Rectal smooth muscle tissue (tissue), 1 donor: ENCODE measurements around the gene PAPPA.

ENCODE experiments used
- H3K27ac ChIP-seq: one replicate; pipeline ENCODE4 v1.7.0; 2013; ENCODE audit warnings: low read depth, low read length, inconsistent platforms
- H3K27me3 ChIP-seq: one replicate; pipeline ENCODE4 v1.7.0; 2013; ENCODE audit warnings: low read length; ENCODE audit not compliant: control insufficient read depth, insufficient read depth
- H3K36me3 ChIP-seq: one replicate; pipeline ENCODE4 v1.7.0; 2013; ENCODE audit warnings: low read length; ENCODE audit not compliant: control insufficient read depth, insufficient read depth
- H3K4me1 ChIP-seq: one replicate; pipeline ENCODE4 v1.7.0; 2013; ENCODE audit warnings: low read length; ENCODE audit not compliant: control insufficient read depth, insufficient read depth
- H3K4me3 ChIP-seq: one replicate; pipeline ENCODE4 v1.7.0; 2013; ENCODE audit warnings: low read length
- H3K9ac ChIP-seq: one replicate; pipeline ENCODE4 v1.7.0; 2013; ENCODE audit warnings: low read length

Gene PAPPA

DNA sequence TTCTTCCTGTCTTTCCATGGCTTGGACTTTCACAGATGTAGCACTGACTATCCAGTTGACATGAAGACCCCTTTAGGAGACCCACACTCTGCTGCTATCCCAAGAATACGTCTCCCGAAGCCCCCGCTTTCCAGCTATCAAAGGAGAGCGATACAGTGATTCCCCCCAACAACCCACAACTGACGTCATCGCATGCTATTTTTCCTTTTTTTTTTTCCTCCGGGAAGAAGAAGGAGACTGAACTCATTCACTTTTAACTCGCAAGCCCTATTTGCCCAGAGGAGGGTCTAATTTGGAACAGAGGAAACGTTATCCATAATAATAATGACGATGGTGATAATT is 2.1 kb downstream of the PAPPA start:
- peaks cover 9% of the 10 kb centered on the region for H3K27me3 ChIP-seq

DNA sequence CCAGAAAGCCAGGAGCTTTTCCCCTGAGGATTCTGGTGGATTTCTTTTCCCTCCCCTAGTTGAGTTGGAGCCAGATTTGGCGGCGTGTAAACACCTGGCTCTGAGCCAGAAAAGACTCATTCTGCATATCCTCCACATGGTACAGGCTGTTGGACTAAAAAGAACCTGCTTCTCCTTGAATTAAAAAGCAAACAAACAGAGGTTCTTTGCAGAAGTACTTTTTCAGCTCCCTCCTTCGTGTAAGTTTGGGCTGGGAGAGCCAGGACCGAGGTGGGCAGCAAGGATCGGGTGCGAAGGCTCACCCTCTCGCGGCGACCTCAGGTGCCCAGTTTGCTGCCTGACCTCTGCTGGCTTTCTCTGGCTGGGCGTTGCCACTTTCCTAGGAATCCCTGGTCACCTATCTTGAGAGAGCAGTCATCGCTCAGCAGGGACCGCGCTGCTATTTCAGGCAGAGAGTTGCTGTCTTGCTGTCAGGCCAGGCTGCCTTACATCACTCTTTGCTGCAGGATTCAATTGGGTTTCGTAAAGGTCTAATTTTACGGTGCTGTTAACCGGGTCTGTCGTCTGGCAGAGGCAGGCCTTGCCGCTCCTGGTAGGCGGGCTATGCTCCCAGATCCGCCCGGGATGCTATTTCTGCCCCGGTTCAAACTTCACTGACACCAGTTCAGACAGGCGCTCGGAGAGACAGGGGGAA is 3.2 kb downstream of the PAPPA start:
- Histone ChIP-seq H3K4me3 (peak overlapping the region; percentile 17), H3K4me1 (no peaks in the 10 kb centered on the region), H3K27ac (peak overlapping the region; percentile 52), H3K27me3 (peaks cover 9% of the 10 kb centered on the region), H3K9ac (no peak overlapping the region), H3K36me3 (no peaks in the 10 kb centered on the region)

More for the DNA sequence above, 2.1 kb downstream of the PAPPA start:
- H3K36me3 ChIP-seq: no peaks in the 10 kb centered on the region
- no peak overlapping the region for H3K9ac ChIP-seq
- no peaks in the 10 kb centered on the region for H3K4me1 ChIP-seq
- H3K27ac ChIP-seq: peak overlapping the region; percentile 72
- peak overlapping the region; percentile 67 for H3K4me3 ChIP-seq

DNA sequence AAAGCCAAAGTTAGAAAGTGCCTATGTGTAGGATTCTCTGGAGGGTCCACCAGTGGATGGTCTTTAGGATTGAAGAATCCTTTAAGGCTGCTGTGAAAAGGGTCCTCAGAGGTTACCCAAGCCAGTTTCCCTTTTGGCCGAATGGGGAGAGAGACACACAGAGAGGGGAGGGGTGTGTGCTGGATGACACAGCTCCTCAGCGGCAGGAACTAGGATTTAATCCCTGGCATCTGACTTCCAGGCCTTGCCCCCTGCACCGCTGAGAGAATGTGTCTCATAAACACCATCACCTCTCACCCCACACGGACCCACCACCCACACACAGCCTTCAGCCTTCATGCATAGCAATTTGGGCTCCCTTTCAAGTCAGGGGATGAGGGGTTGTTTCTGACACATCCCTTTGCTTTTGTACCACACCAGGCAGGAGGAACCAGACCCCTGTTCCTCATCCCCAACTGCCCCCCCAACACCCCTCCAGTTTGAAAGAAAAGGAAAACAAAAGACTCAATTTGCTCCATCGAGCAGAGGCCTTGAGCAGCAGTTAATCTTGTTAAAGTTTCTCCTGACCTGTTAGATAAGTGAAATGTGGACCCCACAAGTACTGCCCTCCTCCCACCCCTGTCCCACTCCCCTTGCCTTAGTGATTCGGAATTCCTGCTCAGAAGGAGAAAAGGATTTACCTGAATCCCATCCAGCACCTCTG is 4.0 kb downstream of the PAPPA start:
- Histone ChIP-seq H3K4me1 (no peaks in the 10 kb centered on the region), H3K36me3 (no peaks in the 10 kb centered on the region), H3K27me3 (peaks cover 9% of the 10 kb centered on the region), H3K27ac (peak overlapping the region; percentile 52), H3K9ac (no peak overlapping the region), H3K4me3 (no peak overlapping the region)

DNA sequence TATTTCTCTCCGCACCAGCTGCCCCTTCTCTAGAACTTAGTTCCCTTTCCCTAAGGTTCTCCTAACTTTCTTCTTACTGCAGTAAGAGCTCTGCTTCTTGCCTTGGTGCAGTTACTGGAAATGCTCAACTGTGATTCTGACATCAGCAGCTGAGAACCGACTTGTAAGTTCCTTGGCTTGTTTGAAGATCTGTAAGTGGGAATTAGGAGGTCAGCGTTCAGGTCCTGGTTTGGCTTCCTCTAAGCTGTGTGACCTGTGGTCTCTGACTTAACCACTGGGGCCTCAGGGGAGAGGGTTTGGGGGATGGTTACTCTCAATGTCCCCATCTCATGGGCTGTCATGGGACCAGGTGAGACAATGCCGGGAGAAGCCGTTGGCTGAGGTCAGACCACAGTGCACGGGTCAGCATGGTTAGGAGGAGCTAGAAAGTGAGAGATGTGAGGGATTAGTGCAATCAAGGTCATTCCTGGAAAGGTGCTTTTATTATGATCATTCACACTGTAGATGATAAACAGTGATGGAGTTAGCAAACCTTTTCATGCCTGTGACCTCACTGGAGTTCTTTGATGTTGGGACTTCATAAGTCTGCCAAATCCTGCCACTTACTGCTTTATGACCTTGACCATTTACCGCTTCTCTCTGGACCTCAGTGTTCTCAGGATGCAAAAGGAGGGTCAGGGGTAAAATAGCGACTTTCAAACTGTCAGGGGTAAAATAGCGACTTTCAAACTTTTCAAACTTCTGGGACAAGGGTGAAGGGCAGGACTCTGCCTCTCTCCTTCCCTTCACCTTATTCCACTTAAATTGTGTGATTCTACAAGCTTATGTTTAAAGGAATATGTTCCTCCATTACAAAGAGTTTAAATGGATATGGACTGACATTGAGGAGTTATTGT is 7.3 kb downstream of the PAPPA start:
- H3K36me3 ChIP-seq: no peaks in the 10 kb centered on the region
- no peak overlapping the region for H3K4me3 ChIP-seq
- H3K27me3 ChIP-seq: no peaks in the 10 kb centered on the region
- H3K9ac ChIP-seq: no peak overlapping the region
- H3K27ac ChIP-seq: no peak overlapping the region
- no peaks in the 10 kb centered on the region for H3K4me1 ChIP-seq

DNA sequence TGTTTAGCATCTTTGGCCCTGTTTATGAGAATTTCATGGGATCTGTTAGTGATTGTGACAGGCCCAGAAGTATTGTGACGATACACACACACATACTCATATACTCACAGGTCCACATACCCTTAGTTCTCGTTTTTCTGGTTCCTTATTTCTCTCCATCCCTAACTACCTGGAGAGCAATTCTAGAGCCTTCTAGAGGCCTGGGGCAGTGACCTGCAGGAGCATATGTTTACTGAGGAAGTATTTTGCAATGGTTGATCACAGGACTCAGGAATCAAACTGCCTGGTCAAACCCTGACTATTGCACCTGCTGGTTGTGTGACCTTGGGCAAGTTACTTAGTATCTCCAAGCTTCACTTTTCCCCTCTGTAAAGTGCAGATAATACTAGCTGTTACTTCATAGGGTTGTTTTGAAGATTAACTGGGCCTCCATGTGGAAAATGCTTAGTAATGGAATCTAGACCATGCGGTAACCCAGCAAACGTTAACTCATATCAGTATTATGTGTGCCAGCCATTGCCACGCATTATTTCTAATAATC is 8.7 kb downstream of the PAPPA start:
- Histone ChIP-seq H3K4me3 (no peak overlapping the region), H3K27me3 (no peaks in the 10 kb centered on the region), H3K36me3 (no peaks in the 10 kb centered on the region), H3K27ac (no peak overlapping the region), H3K4me1 (no peaks in the 10 kb centered on the region), H3K9ac (no peak overlapping the region)

- Histone ChIP-seq H3K4me1 (no peaks in the 10 kb centered on the region), H3K27me3 (no peaks in the 10 kb centered on the region), H3K27ac (no peak overlapping the region), H3K36me3 (no peaks in the 10 kb centered on the region), H3K9ac (no peak overlapping the region), H3K4me3 (no peak overlapping the region)
Measured at GRCh38 chr9:116163293-116164055, 9.9 kb downstream of the PAPPA start.

- Histone ChIP-seq H3K27me3 (no peaks in the 10 kb centered on the region), H3K27ac (no peak overlapping the region), H3K4me3 (no peak overlapping the region), H3K4me1 (no peaks in the 10 kb centered on the region), H3K36me3 (no peaks in the 10 kb centered on the region), H3K9ac (no peak overlapping the region)
Measured at GRCh38 chr9:116165912-116166311, 12.3 kb downstream of the PAPPA start.

GRCh38 chr9:116166713-116167112 is 13.1 kb downstream of the PAPPA start:
- H3K4me1 ChIP-seq: no peaks in the 10 kb centered on the region
- no peak overlapping the region for H3K27ac ChIP-seq
- H3K36me3 ChIP-seq: no peaks in the 10 kb centered on the region
- no peaks in the 10 kb centered on the region for H3K27me3 ChIP-seq
- no peak overlapping the region for H3K9ac ChIP-seq
- no peak overlapping the region for H3K4me3 ChIP-seq

DNA sequence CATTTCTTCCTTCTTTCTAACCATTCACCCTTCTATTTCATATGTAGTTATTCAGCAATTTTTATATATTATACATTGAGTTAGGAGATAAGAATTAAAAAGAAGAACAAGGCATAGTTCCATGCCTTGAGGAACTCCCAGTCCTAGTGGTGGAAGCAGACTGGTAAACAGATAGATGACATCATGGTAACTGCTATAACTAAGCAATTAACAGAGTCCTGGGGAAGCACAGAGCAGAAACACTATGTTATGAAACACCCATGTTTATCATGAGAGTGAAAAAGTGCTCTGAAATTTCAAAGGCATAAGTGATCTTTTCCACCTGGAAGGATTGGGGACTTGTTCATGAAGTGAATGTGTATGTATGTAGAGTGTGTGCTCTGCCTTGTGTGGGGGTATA is 14.6 kb downstream of the PAPPA start:
- no peaks in the 10 kb centered on the region for H3K4me1 ChIP-seq
- H3K27ac ChIP-seq: no peak overlapping the region
- no peak overlapping the region for H3K9ac ChIP-seq
- H3K27me3 ChIP-seq: no peaks in the 10 kb centered on the region
- H3K36me3 ChIP-seq: no peaks in the 10 kb centered on the region
- no peak overlapping the region for H3K4me3 ChIP-seq

DNA sequence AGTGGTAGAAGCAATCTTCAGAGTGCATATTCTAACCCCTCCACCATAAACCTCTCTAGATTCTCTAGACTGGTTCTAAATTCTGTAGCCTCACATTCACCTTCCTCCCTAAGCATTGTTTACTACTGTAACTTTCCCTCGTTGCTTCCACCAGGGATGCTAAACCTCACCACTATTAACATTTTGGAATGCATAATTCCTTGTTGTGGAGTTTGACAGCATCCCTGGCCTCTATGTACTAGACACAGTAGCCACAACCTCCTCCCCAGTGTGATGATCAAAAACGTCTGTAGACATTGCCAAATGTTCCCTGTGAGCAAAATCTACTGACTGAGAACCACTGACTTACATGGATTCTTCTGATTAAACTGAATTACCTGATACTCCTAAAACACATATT is 18.6 kb downstream of the PAPPA start:
- no peak overlapping the region for H3K9ac ChIP-seq
- H3K4me1 ChIP-seq: no peaks in the 10 kb centered on the region
- no peaks in the 10 kb centered on the region for H3K36me3 ChIP-seq
- no peaks in the 10 kb centered on the region for H3K27me3 ChIP-seq
- no peak overlapping the region for H3K27ac ChIP-seq
- H3K4me3 ChIP-seq: no peak overlapping the region

- no peak overlapping the region for H3K27ac ChIP-seq
- no peaks in the 10 kb centered on the region for H3K36me3 ChIP-seq
- H3K4me1 ChIP-seq: no peaks in the 10 kb centered on the region
- H3K27me3 ChIP-seq: no peaks in the 10 kb centered on the region
- no peak overlapping the region for H3K4me3 ChIP-seq
- H3K9ac ChIP-seq: no peak overlapping the region
Measured at GRCh38 chr9:116174347-116174746, 20.8 kb downstream of the PAPPA start.

- no peaks in the 10 kb centered on the region for H3K36me3 ChIP-seq
- no peak overlapping the region for H3K4me3 ChIP-seq
- no peaks in the 10 kb centered on the region for H3K4me1 ChIP-seq
- H3K27me3 ChIP-seq: no peaks in the 10 kb centered on the region
- H3K9ac ChIP-seq: no peak overlapping the region
- no peak overlapping the region for H3K27ac ChIP-seq
Measured at GRCh38 chr9:116175614-116176013, 22.0 kb downstream of the PAPPA start.
